ENCODE results near the gene ABL1.
"Not testable (repeated sequence)": the region's sequence is repeated elsewhere in the genome, so short reads cannot be mapped to it uniquely, and the experiment has no call there.

The ABL1 gene

DNA sequence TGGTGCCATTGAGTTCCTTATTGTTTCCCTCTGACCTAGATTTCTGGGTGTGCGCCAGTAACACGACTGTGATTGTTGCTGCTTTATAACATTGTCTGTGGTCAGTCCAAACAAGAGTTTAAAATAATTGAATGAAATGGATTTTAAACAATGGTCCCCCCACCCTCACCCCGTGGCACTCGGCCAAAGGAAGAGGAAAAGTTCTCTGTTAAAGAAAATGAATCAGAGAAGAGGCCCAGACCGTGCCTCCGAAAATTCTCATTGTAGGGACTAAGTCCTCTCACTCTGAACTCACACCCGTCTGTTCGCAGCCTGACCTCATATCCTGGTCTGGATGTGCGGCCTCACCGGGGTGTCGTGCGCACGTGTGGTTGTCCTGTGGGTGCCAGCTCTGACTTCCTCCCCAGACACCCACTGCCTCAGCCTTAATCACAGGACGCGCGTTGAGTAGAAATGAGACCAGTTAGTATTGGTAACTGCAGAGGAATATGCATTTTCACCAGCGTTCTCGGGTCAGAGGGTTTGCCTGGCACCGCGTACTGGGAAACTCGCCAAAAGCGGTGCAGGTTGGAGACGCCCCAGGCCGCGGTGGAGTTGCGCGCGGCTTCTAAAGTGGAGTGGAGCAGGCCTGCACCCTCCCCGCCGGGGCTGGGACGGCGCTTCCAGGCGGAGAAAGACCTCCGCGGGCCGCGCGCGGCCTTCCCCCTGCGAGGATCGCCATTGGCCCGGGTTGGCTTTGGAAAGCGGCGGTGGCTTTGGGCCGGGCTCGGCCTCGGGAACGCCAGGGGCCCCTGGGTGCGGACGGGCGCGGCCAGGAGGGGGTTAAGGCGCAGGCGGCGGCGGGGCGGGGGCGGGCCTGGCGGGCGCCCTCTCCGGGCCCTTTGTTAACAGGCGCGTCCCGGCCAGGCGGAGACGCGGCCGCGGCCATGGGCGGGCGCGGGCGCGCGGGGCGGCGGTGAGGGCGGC is at the start of gene ABL1:
Gene ABL1, plus strand, starts transcription at position 884 of the 966 bp plus-strand sequence. CDS start 193 bp downstream, outside the sequence.
- no peak within 1 kb of the TSS for H3K4me3 ChIP-seq
- H3K36me3 ChIP-seq (replicated peaks): no peaks in the 10 kb centered on the region
- H3K4me1 ChIP-seq: no peaks in the 10 kb centered on the region
- no peaks in the 10 kb centered on the region for H3K27me3 ChIP-seq (ENCODE audit: low read depth)
- no peak for DNase-seq (ENCODE audit: low spot score in 2 of 2)
- in situ Hi-C loops (cut with MboI; ENCODE audit: low sequenced_read_pairs): no loop called here
- H3K9me3 ChIP-seq: no peaks in the 10 kb centered on the region

DNA sequence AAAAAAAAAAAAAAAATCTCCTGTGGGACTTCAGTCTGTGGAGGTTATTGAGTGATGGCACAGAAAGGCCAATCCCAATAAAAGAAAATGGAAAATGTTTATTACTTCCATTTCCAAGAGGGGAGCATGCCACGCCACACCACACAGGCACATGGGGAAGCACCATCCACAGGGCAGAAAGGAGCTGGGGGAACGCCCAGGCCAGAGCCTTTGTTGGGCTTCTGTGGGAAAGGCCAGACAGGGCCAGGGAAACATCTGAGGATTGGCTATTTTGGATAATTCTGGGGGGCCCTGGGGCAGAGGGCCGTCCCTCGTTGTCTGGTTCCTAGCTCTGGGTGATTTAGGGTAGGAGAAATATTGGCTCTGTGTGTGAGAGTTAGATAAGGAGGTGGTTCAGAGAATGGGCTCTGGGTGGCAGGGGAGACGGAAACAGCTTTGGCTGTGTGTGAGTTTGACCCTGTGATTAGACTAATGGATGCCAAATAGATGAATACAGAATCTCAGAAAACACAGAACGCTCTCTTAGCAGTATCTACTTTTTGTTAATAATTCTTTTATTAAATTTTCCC is 49.0 kb upstream of the ABL1 start:
- Histone ChIP-seq H3K27me3 (ENCODE audit: low read depth) (no peaks in the 10 kb centered on the region), H3K9me3 (no peaks in the 10 kb centered on the region), H3K36me3 (replicated peaks) (no peaks in the 10 kb centered on the region), H3K4me3 (no peak overlapping the region), H3K4me1 (peaks cover 2% of the 10 kb centered on the region)
- DNase-seq (ENCODE audit: low spot score in 2 of 2): no peak
- in situ Hi-C loops (cut with MboI; ENCODE audit: low sequenced_read_pairs): no loop called here

DNA sequence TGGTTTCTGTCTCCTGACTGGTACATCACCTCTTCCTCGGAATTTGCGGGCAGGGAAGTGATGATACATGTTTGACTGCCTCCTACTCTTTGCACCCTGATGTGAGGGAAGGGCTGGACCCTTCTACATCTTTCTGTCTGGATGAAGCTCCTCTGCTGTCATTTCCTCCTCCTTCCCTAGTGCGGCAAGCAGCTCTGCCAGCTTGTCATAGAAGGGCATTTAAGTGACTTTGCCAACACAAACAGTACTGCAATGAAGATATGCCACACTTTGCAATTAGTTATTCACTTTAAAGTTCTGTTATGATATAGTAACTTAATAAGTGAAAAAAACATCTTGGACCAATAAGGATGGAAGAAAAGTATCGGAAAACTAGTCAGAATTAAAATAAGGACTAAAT is 48.5 kb upstream of the ABL1 start:
- no peaks in the 10 kb centered on the region for H3K4me1 ChIP-seq
- H3K9me3 ChIP-seq: no peaks in the 10 kb centered on the region
- in situ Hi-C loops (cut with MboI; ENCODE audit: low sequenced_read_pairs): no loop called here
- no peak for DNase-seq (ENCODE audit: low spot score in 2 of 2)
- no peaks in the 10 kb centered on the region for H3K27me3 ChIP-seq (ENCODE audit: low read depth)
- no peaks in the 10 kb centered on the region for H3K36me3 ChIP-seq (replicated peaks)
- no peak overlapping the region for H3K4me3 ChIP-seq

DNA sequence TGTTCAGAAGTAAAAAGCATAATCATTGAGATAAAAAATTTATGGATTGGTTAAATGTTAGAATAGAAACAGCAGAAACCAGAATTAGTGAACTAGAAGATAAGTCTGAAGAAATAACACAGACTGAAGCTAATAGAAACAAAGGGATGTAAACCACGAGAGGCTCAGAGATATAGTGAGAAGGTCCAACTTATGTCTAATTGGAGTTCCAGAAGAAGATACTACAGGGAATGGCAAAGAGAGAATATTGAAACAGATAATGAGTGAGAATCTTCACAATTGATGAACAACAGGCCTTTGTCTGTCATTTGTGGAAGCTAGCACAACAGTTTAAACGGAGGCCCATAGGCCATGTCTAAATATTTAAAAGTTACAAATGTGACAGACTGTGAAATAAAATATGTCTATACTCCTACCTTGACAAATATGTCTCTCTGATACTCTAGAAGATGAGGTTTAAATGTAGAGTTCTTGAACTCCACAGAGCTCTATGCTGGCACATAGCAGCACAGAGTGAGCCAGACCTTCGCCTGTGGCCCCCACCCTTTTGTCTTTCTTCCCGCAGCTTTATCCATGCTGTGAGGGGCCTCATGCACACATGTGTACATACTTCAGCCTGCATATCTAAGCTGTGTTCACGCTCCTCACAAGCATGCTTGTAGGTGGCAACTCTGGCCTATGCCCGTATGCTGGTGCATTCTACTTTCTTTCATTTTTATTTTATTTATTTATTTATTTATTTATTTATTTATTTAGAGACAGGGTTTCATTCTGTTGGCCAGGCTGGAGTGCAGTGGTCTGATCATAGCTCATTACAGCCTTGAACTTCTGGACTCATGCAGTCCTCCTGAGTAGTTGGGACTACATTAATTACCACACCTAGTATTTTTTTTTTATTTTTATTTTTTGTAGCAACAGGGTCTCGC is 45.0 kb upstream of the ABL1 start:
- H3K4me3 ChIP-seq: no peak overlapping the region
- no peaks in the 10 kb centered on the region for H3K9me3 ChIP-seq
- DNase-seq (ENCODE audit: low spot score in 2 of 2): no peak
- no peaks in the 10 kb centered on the region for H3K27me3 ChIP-seq (ENCODE audit: low read depth)
- H3K4me1 ChIP-seq: no peaks in the 10 kb centered on the region
- in situ Hi-C loops (cut with MboI; ENCODE audit: low sequenced_read_pairs): no loop called here
- H3K36me3 ChIP-seq (replicated peaks): no peaks in the 10 kb centered on the region

DNA sequence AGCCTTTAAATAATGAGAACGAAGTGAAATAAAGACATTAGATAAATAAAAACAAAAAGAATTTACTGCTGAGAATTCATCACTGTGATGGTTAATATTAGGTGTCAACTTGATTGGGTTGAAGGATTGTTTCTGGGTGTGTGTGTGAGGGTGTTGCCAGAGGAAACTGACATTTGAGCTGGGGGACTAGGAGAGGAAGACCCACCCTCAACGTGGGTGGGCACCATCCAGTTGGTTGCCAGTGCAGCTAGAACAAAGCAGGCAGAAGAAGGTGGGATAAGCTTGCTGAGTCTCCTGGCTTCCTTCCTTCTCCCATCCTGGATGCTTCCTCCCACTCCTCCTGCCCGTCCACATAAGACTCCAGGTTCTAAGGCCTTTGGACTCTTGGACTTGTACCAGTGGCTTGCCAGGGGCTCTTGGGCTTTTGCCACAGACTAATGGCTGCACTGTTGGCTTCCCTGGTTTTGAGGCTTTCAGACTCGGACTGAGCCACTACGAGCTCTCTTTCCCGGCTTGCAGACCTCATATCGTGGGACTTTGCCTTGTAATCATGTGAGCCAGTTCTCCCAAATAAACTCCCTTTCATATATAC is 43.7 kb upstream of the ABL1 start:
- in situ Hi-C loops (cut with MboI; ENCODE audit: low sequenced_read_pairs): no loop called here
- Histone ChIP-seq H3K4me3 (no peak overlapping the region), H3K9me3 (no peaks in the 10 kb centered on the region), H3K4me1 (no peaks in the 10 kb centered on the region), H3K36me3 (replicated peaks) (no peaks in the 10 kb centered on the region), H3K27me3 (ENCODE audit: low read depth) (no peaks in the 10 kb centered on the region)
- no peak for DNase-seq (ENCODE audit: low spot score in 2 of 2)

DNA sequence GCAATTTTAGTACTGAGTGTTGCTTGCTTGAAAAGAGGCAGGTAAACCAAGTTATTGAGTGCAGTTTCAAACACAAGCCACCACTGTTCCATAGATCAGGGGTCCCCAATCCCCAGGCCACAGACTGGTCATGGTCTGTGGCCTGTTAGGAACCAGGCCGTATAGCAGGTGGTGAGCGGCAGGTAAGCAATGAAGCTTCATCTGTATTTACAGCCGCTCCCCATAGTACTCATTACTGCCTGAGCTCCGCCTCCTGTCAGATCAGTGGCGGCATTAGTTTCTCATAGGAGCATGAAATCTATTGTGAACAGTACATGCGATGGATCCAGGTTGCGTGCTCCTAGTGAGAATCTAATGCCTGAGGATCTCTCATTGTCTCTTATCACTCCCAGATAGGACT is 41.5 kb upstream of the ABL1 start:
- in situ Hi-C loops (cut with MboI; ENCODE audit: low sequenced_read_pairs): no loop called here
- no peak for DNase-seq (ENCODE audit: low spot score in 2 of 2)
- Histone ChIP-seq H3K36me3 (replicated peaks) (no peaks in the 10 kb centered on the region), H3K27me3 (ENCODE audit: low read depth) (no peaks in the 10 kb centered on the region), H3K4me3 (no peak overlapping the region), H3K4me1 (no peaks in the 10 kb centered on the region), H3K9me3 (no peaks in the 10 kb centered on the region)

DNA sequence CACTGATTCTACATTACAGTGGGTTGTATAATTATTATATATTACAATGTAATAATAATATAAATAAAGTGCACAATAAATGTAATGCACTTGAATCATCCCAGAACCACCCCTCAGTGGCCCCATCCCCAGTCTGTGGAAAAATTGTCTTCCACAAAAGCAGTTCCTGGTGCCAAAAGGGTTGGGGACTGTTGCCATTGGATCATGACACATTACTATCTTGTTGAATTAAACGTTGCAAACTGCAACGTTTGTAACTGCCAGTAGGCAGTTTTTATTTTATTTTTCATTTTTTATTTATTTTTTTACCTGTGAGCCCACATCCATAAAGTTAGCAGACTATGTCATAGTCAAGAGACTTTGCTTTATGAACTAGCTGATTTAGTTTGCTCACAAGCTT is 41.0 kb upstream of the ABL1 start:
- H3K4me1 ChIP-seq; in situ Hi-C loops (cut with MboI; ENCODE audit: low sequenced_read_pairs); H3K27me3 ChIP-seq (ENCODE audit: low read depth); H3K9me3 ChIP-seq; H3K36me3 ChIP-seq (replicated peaks); H3K4me3 ChIP-seq; DNase-seq (ENCODE audit: low spot score in 2 of 2): not testable (repeated sequence)

DNA sequence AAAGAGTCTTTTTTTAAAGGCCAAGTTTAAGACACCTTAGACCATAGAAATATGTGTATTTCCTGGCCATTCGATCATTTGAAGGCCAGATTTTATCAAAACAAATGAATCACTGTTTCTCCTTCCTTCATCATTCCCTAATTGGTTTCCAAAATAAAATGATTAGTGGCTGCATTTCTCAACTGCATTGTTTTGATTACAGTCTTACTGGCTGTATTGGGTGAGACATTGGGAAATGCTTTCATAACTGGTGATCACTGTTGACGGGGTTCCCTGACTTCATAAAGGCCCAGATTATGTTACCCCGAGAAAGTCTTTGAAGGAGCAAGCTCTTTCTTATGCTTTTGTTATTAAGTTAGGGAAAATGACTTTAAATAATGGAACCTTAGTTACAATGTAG is 40.6 kb upstream of the ABL1 start:
- H3K36me3 ChIP-seq (replicated peaks); H3K4me1 ChIP-seq; H3K9me3 ChIP-seq; DNase-seq (ENCODE audit: low spot score in 2 of 2); in situ Hi-C loops (cut with MboI; ENCODE audit: low sequenced_read_pairs); H3K4me3 ChIP-seq; H3K27me3 ChIP-seq (ENCODE audit: low read depth): not testable (repeated sequence)

DNA sequence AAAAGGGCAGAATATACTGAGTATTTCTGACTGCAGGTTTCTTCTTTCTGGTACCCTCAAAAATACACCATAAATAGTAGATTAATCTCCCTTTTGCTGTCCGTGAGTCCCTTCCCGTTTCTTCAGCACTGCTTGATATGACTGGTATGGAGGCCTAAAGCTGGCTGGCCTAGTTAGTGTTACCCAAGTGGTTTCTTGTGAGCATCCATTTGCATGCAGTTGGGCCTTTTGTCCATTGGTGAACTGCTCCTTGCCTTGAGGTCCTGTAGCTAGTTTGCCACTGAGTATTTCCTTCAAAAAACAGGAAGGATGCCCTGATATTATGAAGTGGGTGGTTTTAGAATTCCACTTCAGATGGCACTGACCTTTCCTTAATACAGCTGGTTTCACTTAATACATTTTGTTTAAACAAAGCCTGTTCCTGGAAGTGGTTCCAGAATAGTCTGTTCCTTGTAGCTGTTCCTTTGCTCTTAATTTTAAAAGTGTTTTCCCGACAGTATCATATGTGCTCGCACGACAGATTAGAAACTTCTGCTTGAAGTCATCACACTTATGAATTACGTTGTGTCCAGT is 40.0 kb upstream of the ABL1 start:
- Histone ChIP-seq H3K4me1 (no peaks in the 10 kb centered on the region), H3K9me3 (no peaks in the 10 kb centered on the region), H3K4me3 (no peak overlapping the region), H3K36me3 (replicated peaks) (no peaks in the 10 kb centered on the region), H3K27me3 (ENCODE audit: low read depth) (no peaks in the 10 kb centered on the region)
- DNase-seq (ENCODE audit: low spot score in 2 of 2): no peak
- in situ Hi-C loops (cut with MboI; ENCODE audit: low sequenced_read_pairs): no loop called here

DNA sequence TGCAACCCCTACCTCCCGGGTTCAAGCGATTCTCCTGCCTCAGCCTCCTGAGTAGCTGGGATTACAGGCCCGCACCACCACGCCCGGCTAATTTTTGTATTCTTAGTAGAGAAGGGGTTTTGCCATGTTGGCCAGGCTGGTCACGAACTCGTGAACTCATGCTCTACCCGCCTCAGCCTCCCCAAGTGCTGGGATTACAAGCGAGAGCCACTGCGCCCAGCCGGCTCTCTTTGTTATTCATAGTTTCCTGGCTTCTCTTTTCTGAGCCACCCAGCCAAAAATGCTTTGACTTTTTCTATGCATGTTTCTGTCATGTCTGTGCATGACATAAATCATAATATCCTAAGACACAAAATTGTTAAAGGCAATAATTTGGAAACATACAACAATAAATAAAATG is 31.9 kb upstream of the ABL1 start:
- H3K9me3 ChIP-seq; in situ Hi-C loops (cut with MboI; ENCODE audit: low sequenced_read_pairs); H3K27me3 ChIP-seq (ENCODE audit: low read depth); H3K4me3 ChIP-seq; H3K4me1 ChIP-seq; H3K36me3 ChIP-seq (replicated peaks): not testable (repeated sequence)
- DNase-seq (ENCODE audit: low spot score in 2 of 2): peak in 1 of 2 experiments; percentile 39

DNA sequence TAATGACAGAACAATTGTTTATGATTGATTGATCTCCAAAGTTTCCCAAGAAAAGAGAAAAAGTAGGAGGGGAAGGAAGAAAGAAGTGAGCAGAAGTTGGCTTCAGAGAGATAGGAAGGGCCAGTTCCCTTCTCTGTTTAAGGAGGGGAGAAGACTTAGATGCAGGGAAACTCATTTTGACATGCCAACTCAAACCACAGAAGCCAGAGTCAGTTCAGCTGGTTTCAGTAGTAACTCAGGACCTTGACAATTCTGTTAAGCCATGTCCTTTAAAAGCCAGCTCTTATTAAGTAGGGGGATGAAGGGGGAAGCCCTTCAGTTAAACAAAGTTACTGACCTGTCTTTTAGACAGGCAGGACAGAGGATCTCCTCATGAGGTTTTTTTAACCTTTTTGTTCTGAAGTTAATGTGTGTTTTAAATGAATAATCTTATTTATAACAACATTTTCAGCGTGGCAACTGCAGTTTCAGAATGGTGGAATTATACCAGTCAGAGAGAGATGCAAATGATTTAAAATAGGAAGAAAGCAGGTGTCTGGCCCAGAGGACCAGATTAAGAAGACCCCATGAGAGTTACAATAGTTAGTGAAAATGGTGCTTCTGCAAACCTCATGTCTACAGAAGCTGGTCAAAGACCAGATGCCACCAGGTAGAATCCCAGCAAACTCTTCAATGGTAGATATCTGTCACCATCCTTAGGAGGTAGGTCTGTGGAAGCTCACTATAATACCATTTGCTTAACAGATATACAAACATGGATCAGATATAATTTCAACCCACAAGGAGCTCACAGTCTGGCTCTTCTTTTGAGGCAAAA is 29.3 kb upstream of the ABL1 start:
- in situ Hi-C loops (cut with MboI; ENCODE audit: low sequenced_read_pairs): no loop called here
- Histone ChIP-seq H3K9me3 (peaks cover 2% of the 10 kb centered on the region; the same call in 1 of the 2 replicates), H3K36me3 (replicated peaks) (no peaks in the 10 kb centered on the region), H3K27me3 (ENCODE audit: low read depth) (no peaks in the 10 kb centered on the region), H3K4me3 (no peak overlapping the region), H3K4me1 (no peaks in the 10 kb centered on the region; the same call in 1 of the 2 replicates)
- no peak for DNase-seq (ENCODE audit: low spot score in 2 of 2)

DNA sequence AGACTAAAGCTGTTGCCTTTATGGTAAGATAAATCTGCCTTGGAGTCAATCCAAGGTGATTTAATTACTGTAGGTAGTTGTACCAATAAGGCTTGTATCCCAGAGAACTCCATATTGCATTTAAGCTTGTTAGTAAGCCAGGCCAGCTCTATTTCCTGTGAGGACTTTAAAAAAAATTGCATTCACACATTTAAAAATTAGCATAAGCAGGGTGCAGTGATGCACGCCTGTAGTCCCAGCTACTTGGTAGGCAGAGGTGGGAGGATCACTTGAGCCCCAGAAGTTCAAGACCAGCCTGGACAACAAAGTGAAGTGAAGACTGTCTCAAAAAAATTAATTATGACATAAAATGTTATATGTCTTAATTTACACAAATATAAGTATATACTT is 28.7 kb upstream of the ABL1 start:
- DNase-seq (ENCODE audit: low spot score in 2 of 2): no peak
- Histone ChIP-seq H3K27me3 (ENCODE audit: low read depth) (no peaks in the 10 kb centered on the region), H3K4me3 (no peak overlapping the region), H3K4me1 (no peaks in the 10 kb centered on the region; the same call in 1 of the 2 replicates), H3K36me3 (replicated peaks) (no peaks in the 10 kb centered on the region), H3K9me3 (peaks cover 2% of the 10 kb centered on the region; the same call in 1 of the 2 replicates)
- in situ Hi-C loops (cut with MboI; ENCODE audit: low sequenced_read_pairs): no loop called here

Measured in HAP-1 (cell line).